SK-N-MC (cell line): ENCODE measurements around the gene SRGAP3.

Experiments
- DNase-seq: peaks from one replicate; pipeline ENCODE4 v3.0.0-alpha.2; 2011; ENCODE audit warnings: low read depth, low spot score
- H3K27ac ChIP-seq: fragments of 200-600 bp; sonication (generic); 2 replicates; pipeline ENCODE4 v1.5.1; 2016; ENCODE audit warnings: mixed run types
- H3K36me3 ChIP-seq: fragments of 200-600 bp; sonication (generic); 2 replicates; pipeline ENCODE4 v1.6.1; 2017; ENCODE audit warnings: antibody characterized with exemption, low read length, mixed read lengths; ENCODE audit not compliant: insufficient read depth
- H3K4me3 ChIP-seq: fragments of 200-600 bp; sonication (generic); 2 replicates; pipeline ENCODE4 v1.5.1; 2016
- H3K9ac ChIP-seq: fragments of 200-600 bp; sonication (generic); 2 replicates; pipeline ENCODE4 v1.8.0; 2017; ENCODE audit warnings: mixed run types, mixed read lengths; ENCODE audit not compliant: insufficient read length
- H3K9me3 ChIP-seq: fragments of 200-600 bp; sonication (generic); 2 replicates; pipeline ENCODE4 v1.6.1; 2017; ENCODE audit warnings: low read depth, mild to moderate bottlenecking, antibody characterized with exemption, low read length, moderate library complexity, mixed read lengths
- EZH2 ChIP-seq: fragments of 200-600 bp; sonication (generic); IDR thresholded peaks from one replicate; pipeline ENCODE4 v1.6.1; 2017; ENCODE audit warnings: antibody characterized with exemption
- FOXP2 ChIP-seq: optimal IDR thresholded peaks from 2 replicates; pipeline ENCODE3; 2011; ENCODE audit warnings: mild to moderate bottlenecking, moderate library complexity; ENCODE audit not compliant: insufficient read depth; ENCODE audit errors: extremely low read length, control extremely low read depth
- POLR2AphosphoS5 ChIP-seq: IDR thresholded peaks from 2 replicates; pipeline ENCODE4 v1.6.1; 2012; ENCODE audit warnings: mild to moderate bottlenecking, low read depth, low read length, borderline replicate concordance

SRGAP3 gene

GRCh38 chr3:9161811-9162210, 87.6 kb downstream of the SRGAP3 start:
- H3K9me3 ChIP-seq, result no peaks in the 10 kb centered on the region
- no peak for DNase-seq
- H3K27ac ChIP-seq, result no peak overlapping the region
- no peaks in the 10 kb centered on the region for H3K36me3 ChIP-seq
- no peak for TF ChIP-seq EZH2
- TF ChIP-seq FOXP2, result no peak
- TF ChIP-seq POLR2AphosphoS5, result no peak
- H3K4me3 ChIP-seq, result no peak overlapping the region
- no peak overlapping the region for H3K9ac ChIP-seq

DNA sequence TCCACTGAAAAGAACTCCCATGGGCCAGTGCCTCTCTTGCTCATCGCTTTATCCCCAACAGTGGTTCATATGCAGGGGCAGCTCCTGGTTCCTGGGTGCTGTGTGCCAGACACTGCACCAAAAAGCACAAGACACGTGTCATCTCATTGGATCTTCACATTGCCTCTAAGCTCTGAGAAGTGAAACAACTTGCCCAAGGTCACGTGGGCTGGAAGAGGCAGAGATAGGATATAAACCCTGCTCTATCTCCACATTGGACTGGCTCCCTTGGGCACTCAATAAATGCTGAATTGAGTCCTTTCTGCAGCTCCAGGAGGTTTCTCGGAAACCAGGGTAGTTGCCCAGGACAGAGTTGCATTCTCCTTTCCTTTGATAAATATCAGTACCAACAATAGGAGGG, 88.1 kb downstream of the SRGAP3 start:
- no peak for TF ChIP-seq EZH2
- no peak for TF ChIP-seq FOXP2
- no peaks in the 10 kb centered on the region for H3K36me3 ChIP-seq
- no peaks in the 10 kb centered on the region for H3K9me3 ChIP-seq
- no peak overlapping the region for H3K9ac ChIP-seq
- no peak overlapping the region for H3K4me3 ChIP-seq
- no peak for DNase-seq
- H3K27ac ChIP-seq, result no peak overlapping the region

GRCh38 chr3:9158865-9159630, 90.4 kb downstream of the SRGAP3 start:
- Histone ChIP-seq H3K36me3 (no peaks in the 10 kb centered on the region), H3K4me3 (no peak overlapping the region), H3K9ac (no peak overlapping the region), H3K27ac (no peak overlapping the region), H3K9me3 (no peaks in the 10 kb centered on the region)
- TF ChIP-seq EZH2, result no peak
- TF ChIP-seq FOXP2, result no peak
- TF ChIP-seq POLR2AphosphoS5, result no peak
- DNase-seq, result no peak

DNA sequence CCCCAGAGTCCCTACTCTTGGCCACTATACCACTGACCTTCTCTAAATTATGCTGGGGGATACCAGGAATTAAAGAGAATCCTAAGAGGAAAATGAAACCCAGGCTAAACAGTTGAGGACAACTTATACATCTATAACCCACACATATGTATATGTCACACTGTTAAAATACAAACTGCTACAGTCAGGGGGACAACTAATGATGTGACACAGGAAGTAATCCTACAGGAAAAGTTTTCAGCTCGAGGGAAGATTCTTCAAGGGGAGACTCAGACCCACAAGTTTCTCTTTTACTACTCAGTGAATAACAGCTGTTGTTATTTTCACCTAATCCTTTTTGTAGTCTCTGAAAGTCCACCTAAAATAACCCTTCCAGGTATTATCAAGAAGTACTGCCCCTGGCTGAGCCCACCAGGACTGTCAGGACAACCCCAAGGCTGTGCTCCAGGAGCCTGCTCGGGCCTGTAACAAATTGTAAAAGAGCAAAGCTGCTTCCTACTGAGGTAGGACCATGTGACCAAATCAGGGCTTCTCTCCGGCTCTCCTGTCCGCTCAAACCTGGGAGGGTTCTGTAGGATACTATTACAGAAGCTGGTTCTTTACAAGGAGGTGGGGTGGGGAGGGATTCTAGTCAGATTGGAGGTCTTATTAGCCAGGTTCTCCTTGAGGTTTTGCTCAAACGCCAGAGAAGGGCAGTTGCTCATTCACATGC, 91.6 kb downstream of the SRGAP3 start:
- Histone ChIP-seq H3K4me3 (no peak overlapping the region), H3K9ac (no peak overlapping the region), H3K27ac (no peak overlapping the region), H3K36me3 (no peaks in the 10 kb centered on the region), H3K9me3 (no peaks in the 10 kb centered on the region)
- DNase-seq, result no peak
- no peak for TF ChIP-seq POLR2AphosphoS5
- TF ChIP-seq EZH2, result no peak
- no peak for TF ChIP-seq FOXP2

DNA sequence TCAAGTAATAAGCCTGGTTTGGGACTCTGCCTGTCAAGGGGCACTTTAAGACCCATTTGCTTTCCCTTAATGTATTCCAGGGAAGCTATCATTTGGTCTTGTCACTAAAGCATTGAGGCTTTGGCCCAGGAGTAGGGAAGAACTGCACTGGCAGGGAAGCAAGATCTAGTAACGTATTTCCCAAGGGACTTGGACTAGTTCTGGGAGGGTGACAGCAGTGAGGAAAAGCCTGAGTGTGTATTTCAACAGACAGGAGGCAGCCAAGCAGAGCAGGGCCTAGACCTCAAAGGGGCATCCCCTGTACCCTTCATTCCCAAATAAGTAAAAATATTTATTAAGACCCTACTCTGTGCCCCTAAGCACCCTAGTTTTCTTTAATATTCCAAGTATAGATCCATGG, 92.8 kb downstream of the SRGAP3 start:
- no peak for TF ChIP-seq EZH2
- no peak for TF ChIP-seq FOXP2
- TF ChIP-seq POLR2AphosphoS5, result no peak
- no peak for DNase-seq
- Histone ChIP-seq H3K36me3 (no peaks in the 10 kb centered on the region), H3K9me3 (no peaks in the 10 kb centered on the region), H3K9ac (no peak overlapping the region), H3K27ac (no peak overlapping the region), H3K4me3 (no peak overlapping the region)

- Histone ChIP-seq H3K27ac (no peak overlapping the region), H3K9me3 (no peaks in the 10 kb centered on the region), H3K4me3 (no peak overlapping the region), H3K36me3 (no peaks in the 10 kb centered on the region), H3K9ac (no peak overlapping the region)
- TF ChIP-seq POLR2AphosphoS5, result no peak
- no peak for TF ChIP-seq EZH2
- TF ChIP-seq FOXP2, result no peak
- DNase-seq, result no peak
Measured at GRCh38 chr3:9155028-9155427, 94.4 kb downstream of the SRGAP3 start.

DNA sequence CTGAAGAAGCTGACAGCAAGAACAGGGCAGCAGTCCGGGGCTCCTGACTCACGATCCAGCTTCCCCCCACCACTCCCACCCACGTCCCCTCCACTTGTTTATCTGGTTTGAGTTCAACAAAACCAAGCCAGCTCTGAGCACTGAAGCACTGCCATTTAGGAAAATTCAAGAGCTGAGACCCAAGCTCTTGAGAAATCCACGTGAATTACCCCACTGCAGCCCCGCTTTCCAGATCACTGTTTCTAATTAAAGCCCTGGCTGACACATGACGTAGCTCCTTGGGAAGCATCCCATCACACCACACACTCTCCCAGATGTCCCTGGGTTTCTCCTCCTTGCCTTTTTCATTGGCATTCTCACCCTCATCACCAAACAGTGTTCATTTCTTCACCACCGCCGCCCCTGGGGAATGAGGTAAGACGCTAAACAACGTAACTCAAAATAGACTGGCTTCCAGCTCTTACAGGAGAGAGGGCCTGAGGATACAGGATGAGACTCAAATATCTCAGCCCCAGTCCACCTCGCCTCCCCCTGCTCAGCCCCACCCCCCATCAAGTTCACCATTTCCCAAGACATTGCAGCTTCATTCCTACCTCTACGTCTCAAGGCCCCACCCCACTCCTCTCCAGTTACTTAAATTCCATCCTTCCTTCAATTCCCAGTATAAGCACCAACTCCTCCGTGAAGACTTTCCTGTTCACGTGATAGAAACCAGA, 95.4 kb downstream of the SRGAP3 start:
- no peak overlapping the region for H3K27ac ChIP-seq
- no peaks in the 10 kb centered on the region for H3K36me3 ChIP-seq
- no peaks in the 10 kb centered on the region for H3K9me3 ChIP-seq
- DNase-seq, result no peak
- TF ChIP-seq FOXP2, result no peak
- TF ChIP-seq POLR2AphosphoS5, result no peak
- TF ChIP-seq EZH2, result no peak
- H3K9ac ChIP-seq, result no peak overlapping the region
- H3K4me3 ChIP-seq, result no peak overlapping the region

DNA sequence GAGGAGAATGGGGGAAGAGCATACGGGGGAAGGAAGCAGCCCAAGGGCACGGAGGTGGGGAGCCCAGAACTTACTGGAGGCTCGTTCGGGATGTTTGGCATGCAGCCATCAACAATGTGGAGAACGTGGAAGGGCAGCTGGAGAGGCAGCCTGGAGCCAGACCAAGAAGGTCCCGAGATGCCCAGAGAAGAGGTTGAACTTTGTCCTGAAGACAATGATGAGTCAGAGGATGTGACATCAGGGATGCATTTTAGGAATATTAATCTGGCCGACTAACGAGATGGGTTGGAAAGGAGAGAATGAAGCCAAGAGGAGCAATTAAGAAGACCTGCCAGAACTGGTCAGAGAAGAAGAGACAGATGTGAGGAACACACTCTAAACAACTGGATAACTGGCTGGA, 98.2 kb downstream of the SRGAP3 start:
- no peak for DNase-seq

More for the DNA sequence above, 98.2 kb downstream of the SRGAP3 start:
- Histone ChIP-seq H3K36me3 (no peaks in the 10 kb centered on the region), H3K9me3 (no peaks in the 10 kb centered on the region), H3K4me3 (no peak overlapping the region), H3K27ac (no peak overlapping the region), H3K9ac (no peak overlapping the region)
- TF ChIP-seq POLR2AphosphoS5, result no peak
- TF ChIP-seq EZH2, result no peak
- no peak for TF ChIP-seq FOXP2
